GM23338 (cell line): ENCODE data around the gene IGSF6. TPM values are rescaled to one million over a fixed set of nuclear protein-coding genes. Genes with fewer than 3 reads are reported as not detected.

ENCODE experiments used
- ATAC-seq: fragments of 200-7000 bp; cut with Tn5 transposase; 3 replicates; pipeline ENCODE4 v1.9.1; 2020
- DNase-seq: peaks from one replicate; pipeline ENCODE4 v3.0.0-alpha.2; 2015; ENCODE audit warnings: low spot score
- H2AFZ ChIP-seq: fragments of 200-600 bp; sonication (generic); 2 replicates; pipeline ENCODE4 v1.8.0; 2016; ENCODE audit warnings: antibody characterized with exemption, mild to moderate bottlenecking, moderate library complexity
- H3F3A ChIP-seq: fragments of 200-600 bp; sonication (generic); replicated peaks from 2 replicates; pipeline ENCODE4 v1.8.0; 2017; ENCODE audit warnings: antibody characterized with exemption, mixed run types, low read depth
- H3K27ac ChIP-seq: fragments of 200-600 bp; sonication (generic); 2 replicates; pipeline ENCODE4 v1.6.1; 2016; ENCODE audit warnings: low read depth
- H3K27me3 ChIP-seq: fragments of 200-600 bp; sonication (generic); 2 replicates; pipeline ENCODE4 v1.8.0; 2016; ENCODE audit warnings: mild to moderate bottlenecking, mixed run types, moderate library complexity; ENCODE audit not compliant: insufficient read depth
- H3K36me3 ChIP-seq: fragments of 200-600 bp; sonication (generic); 2 replicates; pipeline ENCODE4 v1.8.0; 2016; ENCODE audit warnings: mild to moderate bottlenecking; ENCODE audit not compliant: insufficient read depth
- H3K4me1 ChIP-seq: fragments of 200-600 bp; sonication (generic); 2 replicates; pipeline ENCODE4 v1.8.0; 2016; ENCODE audit warnings: mild to moderate bottlenecking, moderate library complexity; ENCODE audit not compliant: insufficient read depth
- H3K4me2 ChIP-seq: fragments of 200-600 bp; sonication (generic); 2 replicates; pipeline ENCODE4 v1.7.1; 2017; ENCODE audit warnings: mixed run types
- H3K4me3 ChIP-seq: fragments of 200-600 bp; sonication (generic); 2 replicates; pipeline ENCODE4 v1.6.1; 2016; ENCODE audit warnings: mixed run types
- H3K79me2 ChIP-seq: fragments of 200-600 bp; sonication (generic); replicated peaks from 2 replicates; pipeline ENCODE4 v1.8.0; 2017; ENCODE audit warnings: mild to moderate bottlenecking; ENCODE audit not compliant: insufficient read depth
- H3K9me2 ChIP-seq: fragments of 200-600 bp; sonication (generic); 2 replicates; pipeline ENCODE4 v1.8.0; 2017; ENCODE audit not compliant: insufficient read depth
- H4K20me1 ChIP-seq: fragments of 200-600 bp; sonication (generic); replicated peaks from 2 replicates; pipeline ENCODE4 v1.8.0; 2017; ENCODE audit warnings: mild to moderate bottlenecking; ENCODE audit not compliant: insufficient read depth
- H3K27ac Mint-ChIP-seq: 2 replicates; pipeline ENCODE4 v1.8.0; 2020; ENCODE audit warnings: inconsistent platforms, mild to moderate bottlenecking, moderate library complexity, mixed read lengths
- H3K27me3 Mint-ChIP-seq: 3 replicates; pipeline ENCODE4 v1.8.0; 2022; ENCODE audit warnings: low read depth, mild to moderate bottlenecking, moderate library complexity, mixed read lengths, inconsistent platforms; ENCODE audit not compliant: insufficient read depth, poor library complexity
- H3K36me3 Mint-ChIP-seq: 3 replicates; pipeline ENCODE4 v1.8.0; 2021; ENCODE audit warnings: low read depth, mild to moderate bottlenecking, inconsistent platforms, moderate library complexity, mixed read lengths
- H3K4me1 Mint-ChIP-seq: 3 replicates; pipeline ENCODE4 v1.8.0; 2020; ENCODE audit warnings: mild to moderate bottlenecking, inconsistent platforms, mixed read lengths
- H3K4me3 Mint-ChIP-seq: 3 replicates; pipeline ENCODE4 v1.8.0; 2021; ENCODE audit warnings: moderate library complexity, mild to moderate bottlenecking, inconsistent platforms, mixed read lengths
- H3K9me3 Mint-ChIP-seq: 3 replicates; pipeline ENCODE4 v1.8.0; 2020; ENCODE audit warnings: moderate library complexity, mild to moderate bottlenecking, inconsistent platforms, mixed read lengths
- EZH2 ChIP-seq: fragments of 200-600 bp; sonication (generic); IDR thresholded peaks from one replicate; pipeline ENCODE4 v1.8.0; 2017; ENCODE audit warnings: antibody characterized with exemption, mild to moderate bottlenecking, low read depth; ENCODE audit not compliant: unreplicated experiment
- EZH2phosphoT487 ChIP-seq: fragments of 200-600 bp; sonication (generic); IDR thresholded peaks from one replicate; pipeline ENCODE4 v1.8.1; 2018; ENCODE audit warnings: antibody characterized with exemption; ENCODE audit not compliant: unreplicated experiment
- JUNB ChIP-seq: IDR thresholded peaks from one replicate; pipeline ENCODE4 v1.6.1; 2016; ENCODE audit warnings: antibody characterized with exemption; ENCODE audit not compliant: unreplicated experiment
- NANOG ChIP-seq: IDR thresholded peaks from 2 replicates; pipeline ENCODE4 v1.6.1; 2016; ENCODE audit warnings: antibody characterized with exemption, borderline replicate concordance
- POLR2AphosphoS5 ChIP-seq: IDR thresholded peaks from 2 replicates; pipeline ENCODE4 v1.6.1; 2016; ENCODE audit warnings: antibody characterized with exemption, low read depth
- STAT1 ChIP-seq: IDR thresholded peaks from one replicate; pipeline ENCODE4 v1.6.1; 2016; ENCODE audit warnings: antibody characterized with exemption; ENCODE audit not compliant: unreplicated experiment
- ZNF114 ChIP-seq: fragments of 250-450 bp; sonication (Bioruptor Pico); IDR thresholded peaks from 2 replicates; pipeline ENCODE4 v1.5.0; 2020; ENCODE audit warnings: mild to moderate bottlenecking, moderate library complexity
- polyA plus RNA-seq: library from polyadenylated mRNA; unstranded; fragments of >200 nt; fragmentation: Nextera tagmentation; extraction: Ambion mirVana; gene quantifications from 2 replicates; pipeline ENCODE4 v1.2.1, GENCODE V29; 2016
- total RNA-seq: library from RNA; depleted of rRNA; stranded (reverse); fragments of >200 nt; shearing (Covaris generic); gene quantifications from 2 replicates; pipeline ENCODE4 v1.2.3, GENCODE V29; 2014
- TF ChIP-seq, protein P1 (sequence below): IDR thresholded peaks from one replicate; pipeline ENCODE4 v1.6.1; 2018; ENCODE audit warnings: antibody characterized with exemption; ENCODE audit not compliant: unreplicated experiment
- TF ChIP-seq, protein P2 (sequence below), 2 experiments: fragments of 200-600 bp in 1 of 2; sonication (generic) in 1 of 2; conservative IDR thresholded peaks; 2 replicates each; pipeline versions ENCODE4 v1.5.1 to v1.6.1; 2016 to 2017; ENCODE audit warnings: antibody characterized with exemption in 2 of 2, low read depth in 2 of 2, mild to moderate bottlenecking in 2 of 2, moderate library complexity in 1 of 2
- TF ChIP-seq, protein P3 (sequence below): IDR thresholded peaks from 2 replicates; pipeline ENCODE4 v1.6.1; 2016; ENCODE audit warnings: antibody characterized with exemption

The IGSF6 gene
- total and polyA plus RNA-seq, 2 experiments from 2014 or later, result 0.19 TPM; not detected in 1

DNA sequence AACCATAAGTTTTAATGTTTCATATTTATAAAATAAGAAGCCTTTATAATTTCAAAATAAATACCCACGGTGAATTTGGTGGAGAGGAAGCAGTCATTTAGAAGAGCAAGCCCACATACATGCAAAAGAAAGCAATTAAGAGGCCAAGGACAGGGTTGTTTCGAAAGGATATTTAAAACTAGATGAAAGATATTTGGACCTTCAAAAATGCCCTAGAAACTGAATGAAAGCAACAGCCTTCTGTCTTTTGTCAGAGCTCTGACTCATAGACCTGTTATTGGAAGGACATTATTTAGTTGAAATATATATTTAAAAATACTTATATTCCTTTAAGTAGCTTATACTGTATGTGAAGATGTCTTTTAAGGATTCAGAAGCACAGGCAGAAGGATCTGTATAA, 61.6 kb downstream of the IGSF6 start (continued):
- TF ChIP-seq, protein P1, sequence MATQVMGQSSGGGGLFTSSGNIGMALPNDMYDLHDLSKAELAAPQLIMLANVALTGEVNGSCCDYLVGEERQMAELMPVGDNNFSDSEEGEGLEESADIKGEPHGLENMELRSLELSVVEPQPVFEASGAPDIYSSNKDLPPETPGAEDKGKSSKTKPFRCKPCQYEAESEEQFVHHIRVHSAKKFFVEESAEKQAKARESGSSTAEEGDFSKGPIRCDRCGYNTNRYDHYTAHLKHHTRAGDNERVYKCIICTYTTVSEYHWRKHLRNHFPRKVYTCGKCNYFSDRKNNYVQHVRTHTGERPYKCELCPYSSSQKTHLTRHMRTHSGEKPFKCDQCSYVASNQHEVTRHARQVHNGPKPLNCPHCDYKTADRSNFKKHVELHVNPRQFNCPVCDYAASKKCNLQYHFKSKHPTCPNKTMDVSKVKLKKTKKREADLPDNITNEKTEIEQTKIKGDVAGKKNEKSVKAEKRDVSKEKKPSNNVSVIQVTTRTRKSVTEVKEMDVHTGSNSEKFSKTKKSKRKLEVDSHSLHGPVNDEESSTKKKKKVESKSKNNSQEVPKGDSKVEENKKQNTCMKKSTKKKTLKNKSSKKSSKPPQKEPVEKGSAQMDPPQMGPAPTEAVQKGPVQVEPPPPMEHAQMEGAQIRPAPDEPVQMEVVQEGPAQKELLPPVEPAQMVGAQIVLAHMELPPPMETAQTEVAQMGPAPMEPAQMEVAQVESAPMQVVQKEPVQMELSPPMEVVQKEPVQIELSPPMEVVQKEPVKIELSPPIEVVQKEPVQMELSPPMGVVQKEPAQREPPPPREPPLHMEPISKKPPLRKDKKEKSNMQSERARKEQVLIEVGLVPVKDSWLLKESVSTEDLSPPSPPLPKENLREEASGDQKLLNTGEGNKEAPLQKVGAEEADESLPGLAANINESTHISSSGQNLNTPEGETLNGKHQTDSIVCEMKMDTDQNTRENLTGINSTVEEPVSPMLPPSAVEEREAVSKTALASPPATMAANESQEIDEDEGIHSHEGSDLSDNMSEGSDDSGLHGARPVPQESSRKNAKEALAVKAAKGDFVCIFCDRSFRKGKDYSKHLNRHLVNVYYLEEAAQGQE, result no peak
- TF ChIP-seq JUNB (no peak), POLR2AphosphoS5 (no peak), NANOG (no peak), EZH2 (no peak)
- TF ChIP-seq, protein P2, sequence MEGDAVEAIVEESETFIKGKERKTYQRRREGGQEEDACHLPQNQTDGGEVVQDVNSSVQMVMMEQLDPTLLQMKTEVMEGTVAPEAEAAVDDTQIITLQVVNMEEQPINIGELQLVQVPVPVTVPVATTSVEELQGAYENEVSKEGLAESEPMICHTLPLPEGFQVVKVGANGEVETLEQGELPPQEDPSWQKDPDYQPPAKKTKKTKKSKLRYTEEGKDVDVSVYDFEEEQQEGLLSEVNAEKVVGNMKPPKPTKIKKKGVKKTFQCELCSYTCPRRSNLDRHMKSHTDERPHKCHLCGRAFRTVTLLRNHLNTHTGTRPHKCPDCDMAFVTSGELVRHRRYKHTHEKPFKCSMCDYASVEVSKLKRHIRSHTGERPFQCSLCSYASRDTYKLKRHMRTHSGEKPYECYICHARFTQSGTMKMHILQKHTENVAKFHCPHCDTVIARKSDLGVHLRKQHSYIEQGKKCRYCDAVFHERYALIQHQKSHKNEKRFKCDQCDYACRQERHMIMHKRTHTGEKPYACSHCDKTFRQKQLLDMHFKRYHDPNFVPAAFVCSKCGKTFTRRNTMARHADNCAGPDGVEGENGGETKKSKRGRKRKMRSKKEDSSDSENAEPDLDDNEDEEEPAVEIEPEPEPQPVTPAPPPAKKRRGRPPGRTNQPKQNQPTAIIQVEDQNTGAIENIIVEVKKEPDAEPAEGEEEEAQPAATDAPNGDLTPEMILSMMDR (conservative IDR thresholded peaks at IDR 0.05; ENCODE audit: low read depth in 2 of 2), result no peak

DNA sequence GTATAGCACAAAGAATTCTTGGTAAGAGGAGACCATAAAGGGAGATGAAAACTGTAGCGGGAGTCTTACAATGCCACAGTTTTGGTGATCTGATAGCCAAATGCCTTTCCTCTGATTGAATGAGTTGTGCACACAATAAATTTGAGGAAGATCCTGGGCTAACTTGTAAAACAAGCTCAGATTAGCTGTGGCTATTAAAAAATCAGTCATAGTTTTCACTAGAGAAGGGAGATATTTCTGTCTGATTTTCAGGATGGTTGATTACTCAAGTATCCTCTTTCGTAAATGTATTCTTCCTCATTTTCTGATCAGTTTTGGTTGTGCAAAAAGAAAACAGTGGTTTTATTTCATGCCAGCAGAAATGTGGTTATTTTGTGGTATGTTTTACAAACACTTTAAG, 62.1 kb downstream of the IGSF6 start:
- Histone ChIP-seq H3K27ac (no peak overlapping the region), H2AFZ (peak overlapping the region; percentile 79; the same call in 1 of the 2 replicates)
- TF ChIP-seq STAT1, result no peak
- TF ChIP-seq, protein P2 (conservative IDR thresholded peaks at IDR 0.05; ENCODE audit: low read depth in 2 of 2), result no peak
- TF ChIP-seq, protein P1, result no peak
- TF ChIP-seq POLR2AphosphoS5, result no peak
- no peak for TF ChIP-seq EZH2phosphoT487
- no peak for TF ChIP-seq EZH2
- TF ChIP-seq ZNF114 (CRISPR knock-in tag), result no peak
- TF ChIP-seq, protein P3, sequence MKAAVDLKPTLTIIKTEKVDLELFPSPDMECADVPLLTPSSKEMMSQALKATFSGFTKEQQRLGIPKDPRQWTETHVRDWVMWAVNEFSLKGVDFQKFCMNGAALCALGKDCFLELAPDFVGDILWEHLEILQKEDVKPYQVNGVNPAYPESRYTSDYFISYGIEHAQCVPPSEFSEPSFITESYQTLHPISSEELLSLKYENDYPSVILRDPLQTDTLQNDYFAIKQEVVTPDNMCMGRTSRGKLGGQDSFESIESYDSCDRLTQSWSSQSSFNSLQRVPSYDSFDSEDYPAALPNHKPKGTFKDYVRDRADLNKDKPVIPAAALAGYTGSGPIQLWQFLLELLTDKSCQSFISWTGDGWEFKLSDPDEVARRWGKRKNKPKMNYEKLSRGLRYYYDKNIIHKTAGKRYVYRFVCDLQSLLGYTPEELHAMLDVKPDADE, result no peak

More for the DNA sequence above, 62.1 kb downstream of the IGSF6 start:
- Histone ChIP-seq H3K36me3 (no peaks in the 10 kb centered on the region), H3K4me1 (no peaks in the 10 kb centered on the region), H3K9me2 (no peaks in the 10 kb centered on the region), H3K4me2 (no peak overlapping the region), H3K4me3 (no peak overlapping the region), H3K27me3 (no peaks in the 10 kb centered on the region), H3K79me2 (no peaks in the 10 kb centered on the region), H3F3A (no peaks in the 10 kb centered on the region), H4K20me1 (no peaks in the 10 kb centered on the region)
- H3K9me3 Mint-ChIP-seq, result no peaks in the 10 kb centered on the region
- no peaks in the 10 kb centered on the region for H3K4me1 Mint-ChIP-seq
- no peaks in the 10 kb centered on the region for H3K27me3 Mint-ChIP-seq
- no peaks in the 10 kb centered on the region for H3K36me3 Mint-ChIP-seq
- H3K4me3 Mint-ChIP-seq, result no peak overlapping the region
- no peak for DNase-seq
- ATAC-seq, result no peak
- H3K27ac Mint-ChIP-seq, result no peak overlapping the region
